Measurements from ENCODE around the gene IGDCC3.
"Not testable (repeated sequence)": the region's sequence is repeated elsewhere in the genome, so short reads cannot be mapped to it uniquely, and the experiment has no call there.

DNA sequence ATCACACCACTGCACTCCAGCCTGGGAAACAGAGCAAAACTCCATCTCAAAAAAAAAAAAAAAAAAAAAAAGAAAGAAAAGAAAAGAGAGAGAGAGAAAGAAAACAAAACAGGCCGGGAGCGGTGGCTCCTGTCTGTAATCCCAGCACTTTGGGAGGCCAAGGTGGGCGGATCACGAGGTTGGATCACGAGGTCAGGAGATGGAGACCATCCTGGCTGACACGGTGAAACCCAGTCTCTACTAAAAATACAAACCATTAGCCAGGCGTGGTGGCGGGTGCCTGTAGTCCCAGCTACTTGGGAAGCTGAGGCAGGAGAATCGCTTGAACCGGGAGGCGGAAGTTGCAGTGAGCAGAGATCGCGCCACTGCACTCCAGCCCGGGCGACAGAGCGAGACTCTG, 20.7 kb upstream of the IGDCC3 start:
- TF ChIP-seq, protein P1, sequence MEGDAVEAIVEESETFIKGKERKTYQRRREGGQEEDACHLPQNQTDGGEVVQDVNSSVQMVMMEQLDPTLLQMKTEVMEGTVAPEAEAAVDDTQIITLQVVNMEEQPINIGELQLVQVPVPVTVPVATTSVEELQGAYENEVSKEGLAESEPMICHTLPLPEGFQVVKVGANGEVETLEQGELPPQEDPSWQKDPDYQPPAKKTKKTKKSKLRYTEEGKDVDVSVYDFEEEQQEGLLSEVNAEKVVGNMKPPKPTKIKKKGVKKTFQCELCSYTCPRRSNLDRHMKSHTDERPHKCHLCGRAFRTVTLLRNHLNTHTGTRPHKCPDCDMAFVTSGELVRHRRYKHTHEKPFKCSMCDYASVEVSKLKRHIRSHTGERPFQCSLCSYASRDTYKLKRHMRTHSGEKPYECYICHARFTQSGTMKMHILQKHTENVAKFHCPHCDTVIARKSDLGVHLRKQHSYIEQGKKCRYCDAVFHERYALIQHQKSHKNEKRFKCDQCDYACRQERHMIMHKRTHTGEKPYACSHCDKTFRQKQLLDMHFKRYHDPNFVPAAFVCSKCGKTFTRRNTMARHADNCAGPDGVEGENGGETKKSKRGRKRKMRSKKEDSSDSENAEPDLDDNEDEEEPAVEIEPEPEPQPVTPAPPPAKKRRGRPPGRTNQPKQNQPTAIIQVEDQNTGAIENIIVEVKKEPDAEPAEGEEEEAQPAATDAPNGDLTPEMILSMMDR (IDR thresholded peaks at IDR 0.05), result not testable (repeated sequence)
- TF ChIP-seq ZFX (IDR thresholded peaks at IDR 0.05; ENCODE audit: borderline replicate concordance), result not testable (repeated sequence)

All from 22Rv1 (cell line).